ENCODE data around the gene TBC1D14.

- no peak for TF ChIP-seq REST (IDR thresholded peaks at IDR 0.05; ENCODE audit: insufficient read depth in 1 of 2, low read depth in 2 of 2, low read length in 2 of 2)
- no peak for TF ChIP-seq POLR2AphosphoS5 (IDR thresholded peaks at IDR 0.05; ENCODE audit: low read depth, low read length)
These were observed 55.7 kb downstream of the TBC1D14 start for GRCh38 chr4:6965329-6965728.

All from PFSK-1 (cell line).